Stimulated activated CD4-positive, alpha-beta T cell treated with anti-CD3 and anti-CD28 coated beads, Interleukin-1b, Interleukin-23, amount 100 ng/mL, for 24 hours (primary cell): ENCODE results near the gene ZFPL1.
"Not testable (repeated sequence)": the region's sequence is repeated elsewhere in the genome, so short reads cannot be mapped to it uniquely, and the experiment has no call there.

Experiments used
- DNase-seq, 4 experiments: peaks; one replicate each; pipeline ENCODE4 v3.0.0-alpha.2; 2020; ENCODE audit warnings: low read depth in 4 of 4, low spot score in 1 of 4

Gene ZFPL1

GRCh38 chr11:65113361-65113756 lies 29.3 kb downstream of the ZFPL1 start:
- DNase-seq: no peak

DNA sequence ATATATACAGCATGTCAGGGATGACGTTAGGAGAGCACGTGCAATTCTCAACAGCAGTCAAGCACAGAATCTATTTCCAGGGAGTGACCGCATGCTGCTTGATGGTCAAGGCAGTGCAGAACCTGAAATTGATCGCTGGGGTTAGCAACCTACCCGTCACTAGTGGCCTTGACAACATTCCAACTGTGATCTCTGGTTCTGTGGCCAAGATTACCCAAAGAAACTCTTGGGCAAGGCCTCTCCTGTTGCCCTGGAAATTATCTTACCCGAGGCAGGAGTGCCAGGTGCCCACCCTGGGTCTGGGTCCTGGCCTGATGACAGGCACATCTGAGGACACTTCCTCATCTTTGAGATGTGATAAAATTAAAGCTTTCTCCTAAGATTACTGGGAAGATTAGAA lies 29.8 kb downstream of the ZFPL1 start:
- DNase-seq: no peak

DNA sequence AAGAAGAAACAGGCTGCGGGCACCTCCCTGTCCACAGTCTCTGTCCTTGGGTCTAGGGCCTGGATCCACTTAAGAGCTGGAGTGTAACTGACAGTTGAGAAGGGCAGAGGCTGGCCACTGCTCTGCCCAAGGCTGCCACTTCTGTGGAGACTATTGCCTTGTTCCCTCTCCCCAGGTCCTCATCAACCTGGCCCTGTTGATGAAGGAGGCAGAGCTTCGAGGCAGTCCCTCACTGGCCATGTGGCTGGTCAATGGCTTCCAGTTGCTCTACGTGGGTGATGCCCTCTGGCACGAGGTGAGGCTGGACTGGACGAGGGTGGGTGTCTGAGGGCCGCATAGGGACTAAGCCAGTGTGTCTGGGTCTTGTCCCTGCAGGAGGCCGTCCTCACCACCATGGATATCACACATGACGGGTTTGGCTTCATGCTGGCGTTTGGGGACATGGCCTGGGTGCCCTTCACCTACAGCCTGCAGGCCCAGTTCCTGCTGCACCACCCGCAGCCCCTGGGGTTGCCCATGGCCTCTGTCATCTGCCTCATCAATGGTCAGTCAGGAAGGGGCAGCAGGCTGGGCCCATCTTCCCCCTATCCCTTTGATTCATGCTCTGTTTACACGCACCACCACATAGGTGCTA lies 30.6 kb downstream of the ZFPL1 start:
- DNase-seq: no peak

- no peak for DNase-seq
Measured at GRCh38 chr11:65115361-65116082, 31.5 kb downstream of the ZFPL1 start.

GRCh38 chr11:65116370-65117205 lies 32.6 kb downstream of the ZFPL1 start:
- DNase-seq: peak in 1 of 4 experiments; percentile 45

DNA sequence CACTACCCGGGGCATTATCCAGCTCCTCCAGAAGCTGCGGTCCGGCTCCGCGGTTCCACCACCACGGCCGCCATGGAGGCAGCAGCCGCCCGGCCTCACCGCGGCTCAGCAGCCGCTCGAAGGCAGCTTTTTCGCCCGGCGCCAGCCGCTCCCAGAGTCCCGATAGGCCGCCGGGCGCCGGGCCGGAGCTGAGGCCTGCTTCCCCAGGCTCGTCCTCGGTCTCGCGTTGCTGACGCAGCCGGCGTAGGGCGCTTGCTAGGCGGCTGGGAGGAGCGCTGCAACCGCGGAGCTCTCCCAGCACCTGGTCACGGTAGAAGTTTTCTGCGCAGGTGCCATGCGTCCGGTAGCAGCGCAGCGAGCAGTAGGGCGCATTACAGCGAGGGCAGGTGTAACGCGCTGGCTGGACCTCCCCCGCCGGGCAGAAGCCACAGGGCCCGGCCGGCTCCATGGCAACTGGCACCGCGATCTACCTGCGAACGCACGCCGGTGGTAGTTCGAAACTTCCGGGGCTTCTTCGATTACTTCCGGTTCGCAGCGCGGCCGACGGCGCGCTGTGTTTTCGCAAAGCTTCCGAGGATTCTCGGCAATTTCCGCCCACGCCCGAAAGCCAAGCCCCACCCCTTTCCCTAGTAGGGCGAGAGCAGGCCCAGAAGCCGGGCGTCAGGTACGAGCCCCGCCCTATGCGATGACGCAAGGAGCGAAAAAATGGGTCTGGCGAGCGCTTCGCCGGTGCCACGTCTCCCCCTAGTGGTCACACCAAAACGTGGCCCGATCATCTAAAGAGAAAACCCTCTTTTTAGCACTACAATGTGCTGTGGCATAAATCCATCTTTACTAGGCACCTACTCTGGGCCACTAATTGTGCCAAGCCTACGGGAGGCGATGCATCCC lies 33.4 kb downstream of the ZFPL1 start, which contains the start of gene ZNHIT2:
TSS of gene ZNHIT2 (minus strand) at position 496 of the 891 bp plus-strand sequence. CDS start at position 448, 48 bp downstream.
- peak; percentile 100 for DNase-seq

DNA sequence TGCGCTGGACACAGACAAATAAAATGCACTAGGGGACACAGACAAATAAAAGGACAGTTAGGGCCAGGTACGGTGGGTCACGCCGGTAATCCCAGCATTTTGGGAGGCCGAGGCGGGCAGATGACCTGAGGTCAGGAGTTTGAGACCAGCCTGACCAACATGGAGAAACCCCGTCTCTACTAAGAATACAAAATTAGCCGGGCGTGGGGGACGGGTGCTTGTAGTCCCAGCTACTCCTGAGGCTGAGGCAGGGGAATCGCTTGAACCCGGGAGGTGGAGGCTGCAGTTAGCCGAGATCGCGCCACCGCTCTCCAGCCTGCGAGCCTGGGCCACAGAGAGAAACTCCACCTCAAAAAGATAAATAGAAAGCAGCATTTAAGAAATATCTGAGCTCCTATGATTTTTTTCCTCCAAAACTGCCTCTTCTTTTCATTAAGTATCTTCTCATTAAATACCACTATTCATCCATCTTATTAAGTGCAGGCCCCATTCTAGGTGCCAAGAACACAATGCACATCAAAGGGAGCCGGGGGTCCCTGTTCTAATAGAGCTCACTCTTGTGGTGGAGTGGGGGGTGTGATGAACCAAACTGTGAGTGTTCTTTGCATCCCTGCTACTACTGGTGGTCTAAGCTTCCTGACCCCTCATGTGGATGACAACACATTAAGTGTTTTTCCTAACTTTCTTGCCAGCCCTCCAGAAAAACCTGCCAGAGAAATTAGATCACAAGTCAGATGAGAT lies 34.2 kb downstream of the ZFPL1 start:
- DNase-seq: no peak

DNA sequence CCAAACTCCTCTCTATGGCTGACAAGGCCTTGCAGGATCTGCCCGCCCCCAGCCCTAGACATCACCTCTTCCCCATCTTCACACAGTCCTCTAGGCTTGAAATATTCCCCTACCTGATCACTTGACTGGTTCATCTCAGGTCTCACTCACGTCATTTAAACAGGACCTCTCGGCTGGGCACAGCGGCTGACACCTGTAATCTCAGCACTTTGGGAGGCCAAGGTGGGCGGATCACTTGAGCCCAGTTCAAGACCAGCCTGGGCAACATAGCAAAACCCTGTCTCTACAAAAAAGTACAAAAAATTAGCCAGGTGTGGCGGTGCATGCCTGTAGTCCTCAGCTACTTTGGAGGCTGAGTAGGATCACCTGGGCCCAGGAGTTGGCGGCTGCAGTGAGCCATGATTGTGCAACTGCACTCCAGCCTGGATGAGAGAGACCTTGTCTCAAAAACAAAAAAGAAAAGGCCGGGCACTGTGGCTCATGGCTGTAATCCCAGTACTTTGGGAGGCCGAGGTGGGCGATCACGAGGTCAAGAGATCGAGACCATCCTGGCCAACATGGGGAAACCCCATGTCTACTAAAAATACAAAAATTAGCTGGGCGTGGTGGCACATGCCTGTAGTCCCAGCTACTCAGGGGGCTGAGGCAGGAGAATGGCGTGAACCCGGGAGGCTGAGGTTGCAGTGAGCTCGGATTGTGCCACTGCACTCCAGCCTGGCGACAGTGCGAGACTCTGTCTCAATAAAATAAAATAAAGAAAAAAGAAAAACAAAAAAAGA lies 35.1 kb downstream of the ZFPL1 start:
- DNase-seq: not testable (repeated sequence)

DNA sequence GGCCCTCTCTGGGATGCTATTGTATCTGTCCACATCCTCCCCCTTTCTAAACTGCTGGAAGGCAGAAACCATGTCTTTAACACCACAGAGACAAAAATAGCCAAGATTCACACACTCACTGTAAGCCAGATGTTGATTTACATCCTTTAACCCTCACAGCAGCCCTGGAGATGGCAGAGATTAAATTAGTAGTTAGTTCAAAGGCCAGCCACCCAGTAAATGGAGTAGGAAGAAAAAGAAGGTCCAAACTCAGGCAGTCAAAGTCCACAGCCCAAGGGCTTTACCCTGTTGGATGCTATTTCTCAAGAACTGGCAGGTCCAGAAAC lies 35.6 kb downstream of the ZFPL1 start:
- DNase-seq: no peak

- DNase-seq: no peak
Measured at GRCh38 chr11:65120831-65121230, 36.8 kb downstream of the ZFPL1 start.

GRCh38 chr11:65121447-65121864 lies 37.4 kb downstream of the ZFPL1 start:
- no peak for DNase-seq

GRCh38 chr11:65121865-65122696 lies 38.1 kb downstream of the ZFPL1 start, which contains the start of the genes FAU and MRPL49:
Gene FAU (minus strand): TSS chr11:65122134. CDS start chr11:65121813, 321 bp downstream.
Gene MRPL49 (plus strand): TSS chr11:65122321. CDS start chr11:65122347, 26 bp downstream.
- DNase-seq: peak; percentile 96 to 99 (median 98)

DNA sequence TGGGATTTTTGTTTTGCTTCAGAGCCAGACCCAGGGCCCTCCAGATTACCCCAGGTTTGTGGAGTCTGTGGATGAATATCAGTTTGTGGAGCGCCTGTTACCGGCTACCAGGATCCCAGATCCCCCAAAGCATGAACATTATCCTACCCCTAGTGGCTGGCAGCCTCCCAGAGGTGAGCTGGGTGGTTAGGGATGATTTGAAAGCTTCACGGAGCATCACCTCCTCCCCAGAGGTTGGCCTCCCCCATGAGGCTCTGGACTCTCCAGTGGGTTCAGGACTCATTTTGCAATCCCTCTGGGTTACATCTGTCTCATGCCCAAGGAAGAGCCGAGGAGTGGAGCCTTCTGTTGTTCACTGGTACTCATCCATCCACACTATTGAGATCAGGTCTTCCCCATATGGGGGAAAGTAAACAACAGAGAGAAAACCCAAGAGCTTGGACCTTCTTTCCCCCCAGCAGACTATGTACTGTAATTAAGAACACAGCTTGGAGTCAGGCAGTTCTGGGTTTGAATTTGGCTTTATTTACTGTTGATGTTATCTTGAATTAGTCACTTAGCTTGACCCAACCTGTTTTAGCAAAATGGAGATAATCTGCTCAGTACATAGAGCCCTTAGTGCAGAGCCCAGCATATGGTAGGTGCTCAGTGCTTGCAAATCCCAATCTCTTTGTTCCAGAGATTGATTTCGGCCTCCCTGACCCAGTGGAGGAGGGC lies 40.6 kb downstream of the ZFPL1 start:
- no peak for DNase-seq

DNA sequence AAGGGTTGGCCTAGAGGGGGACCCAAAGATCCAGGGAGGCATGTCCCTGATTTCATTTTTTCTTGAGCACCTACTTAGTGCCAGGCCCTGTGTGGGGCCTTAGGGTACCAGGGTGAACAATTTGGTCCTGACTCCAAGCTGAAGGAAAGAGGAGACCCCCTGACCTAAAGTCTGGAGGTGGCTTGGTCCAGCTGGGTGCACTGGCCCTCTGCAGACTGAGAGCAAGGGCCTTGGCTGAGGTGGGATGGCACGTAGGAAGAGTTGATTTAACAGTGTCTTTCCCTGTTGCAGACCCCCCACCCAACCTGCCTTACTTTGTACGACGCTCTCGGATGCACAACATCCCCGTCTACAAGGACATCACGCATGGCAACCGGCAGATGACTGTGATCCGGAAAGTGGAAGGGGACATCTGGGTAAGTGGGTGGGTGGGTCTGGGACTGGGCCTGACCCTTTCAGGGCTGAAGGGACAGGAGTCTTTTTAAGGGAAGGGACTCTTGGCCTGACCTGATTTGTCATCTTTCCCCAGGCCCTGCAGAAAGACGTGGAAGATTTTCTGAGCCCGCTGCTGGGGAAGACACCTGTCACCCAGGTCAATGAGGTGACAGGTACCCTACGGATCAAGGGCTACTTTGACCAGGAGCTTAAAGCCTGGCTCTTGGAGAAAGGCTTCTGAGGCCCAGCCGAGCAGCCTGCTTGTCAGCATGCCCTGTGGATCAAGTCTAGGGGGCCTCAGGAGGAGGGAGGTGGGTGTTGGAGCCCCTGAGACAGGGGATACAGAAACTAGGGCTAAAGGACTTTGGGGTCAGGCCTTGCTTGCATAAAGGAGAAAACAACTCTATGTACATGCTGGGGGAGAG lies 41.4 kb downstream of the ZFPL1 start:
- DNase-seq: no peak

GRCh38 chr11:65126624-65127274 lies 42.7 kb downstream of the ZFPL1 start:
- DNase-seq: no peak

GRCh38 chr11:65127473-65128181 lies 43.6 kb downstream of the ZFPL1 start:
- no peak for DNase-seq
